ENCODE data around the gene NINL. TPM values are rescaled to one million over a fixed set of nuclear protein-coding genes. Genes with fewer than 3 reads are reported as not detected.

NINL gene
- total and polyA plus RNA-seq, 2 of the 8 experiments (the other 6 are each of a cell fraction or from before 2014, with no cell fraction given): 15.3 to 30.0 TPM

- TF ChIP-seq JUN (IDR thresholded peaks at IDR 0.05; ENCODE audit: low read depth, low read length) (no peak), CREB1 (IDR thresholded peaks at IDR 0.05) (no peak), CHD1 (IDR thresholded peaks at IDR 0.05; ENCODE audit: low read depth, low read length) (no peak), RAD21 (IDR thresholded peaks at IDR 0.05 in 1 of 2, conservative IDR thresholded peaks at IDR 0.05 in 1 of 2; ENCODE audit: low read depth in 2 of 2, low read length in 2 of 2) (no peak)
Measured at GRCh38 chr20:25580711-25581110, 4.6 kb downstream of the NINL start (continued).
